ENCODE results near the gene TMEM100. TPM values are rescaled to one million over a fixed set of nuclear protein-coding genes. Genes with fewer than 3 reads are reported as not detected.

TMEM100 gene
- total and polyA plus RNA-seq, 2 experiments from 2014 or later, result 0.10 to 0.73 TPM

- no peak overlapping the region for H3K4me3 ChIP-seq
- DNase-seq (ENCODE audit: low spot score) (no peak), ATAC-seq (no peak)
- Mint-ChIP-seq H3K27ac (no peak overlapping the region), H3K4me3 (no peak overlapping the region), H3K9me3 (no peaks in the 10 kb centered on the region), H3K4me1 (peaks cover 65% of the 10 kb centered on the region), H3K27me3 (ENCODE audit: insufficient read depth, low read depth, poor library complexity) (peaks cover 3% of the 10 kb centered on the region), H3K36me3 (ENCODE audit: low read depth) (no peaks in the 10 kb centered on the region)
- H3K4me1 ChIP-seq (ENCODE audit: insufficient read depth), result peaks cover 23% of the 10 kb centered on the region
- no peak overlapping the region for H3K4me2 ChIP-seq
- H2AFZ ChIP-seq, result peak overlapping the region; percentile 94
- no peaks in the 10 kb centered on the region for H3K27me3 ChIP-seq (ENCODE audit: insufficient read depth)
- no peaks in the 10 kb centered on the region for H3F3A ChIP-seq (replicated peaks; ENCODE audit: low read depth)
- no peaks in the 10 kb centered on the region for H3K9me2 ChIP-seq (ENCODE audit: insufficient read depth)
- no peaks in the 10 kb centered on the region for H3K36me3 ChIP-seq (ENCODE audit: insufficient read depth)
- H3K27ac ChIP-seq (ENCODE audit: low read depth), result no peak overlapping the region
- no peaks in the 10 kb centered on the region for H4K20me1 ChIP-seq (replicated peaks; ENCODE audit: insufficient read depth)
- no peak for TF ChIP-seq ZNF331 (CRISPR knock-in tag; IDR thresholded peaks at IDR 0.05; ENCODE audit: low read depth)
- no peak for TF ChIP-seq ETS1 (IDR thresholded peaks at IDR 0.05)
- TF ChIP-seq STAT1 (IDR thresholded peaks at IDR 0.05; ENCODE audit: unreplicated experiment), result no peak
- TF ChIP-seq CREB1 (CRISPR knock-in tag; IDR thresholded peaks at IDR 0.05; ENCODE audit: low read depth), result no peak
- no peak for TF ChIP-seq JUNB (IDR thresholded peaks at IDR 0.05; ENCODE audit: unreplicated experiment)
- TF ChIP-seq EZH2phosphoT487 (IDR thresholded peaks at IDR 0.05; ENCODE audit: unreplicated experiment), result no peak
- TF ChIP-seq, protein P1, sequence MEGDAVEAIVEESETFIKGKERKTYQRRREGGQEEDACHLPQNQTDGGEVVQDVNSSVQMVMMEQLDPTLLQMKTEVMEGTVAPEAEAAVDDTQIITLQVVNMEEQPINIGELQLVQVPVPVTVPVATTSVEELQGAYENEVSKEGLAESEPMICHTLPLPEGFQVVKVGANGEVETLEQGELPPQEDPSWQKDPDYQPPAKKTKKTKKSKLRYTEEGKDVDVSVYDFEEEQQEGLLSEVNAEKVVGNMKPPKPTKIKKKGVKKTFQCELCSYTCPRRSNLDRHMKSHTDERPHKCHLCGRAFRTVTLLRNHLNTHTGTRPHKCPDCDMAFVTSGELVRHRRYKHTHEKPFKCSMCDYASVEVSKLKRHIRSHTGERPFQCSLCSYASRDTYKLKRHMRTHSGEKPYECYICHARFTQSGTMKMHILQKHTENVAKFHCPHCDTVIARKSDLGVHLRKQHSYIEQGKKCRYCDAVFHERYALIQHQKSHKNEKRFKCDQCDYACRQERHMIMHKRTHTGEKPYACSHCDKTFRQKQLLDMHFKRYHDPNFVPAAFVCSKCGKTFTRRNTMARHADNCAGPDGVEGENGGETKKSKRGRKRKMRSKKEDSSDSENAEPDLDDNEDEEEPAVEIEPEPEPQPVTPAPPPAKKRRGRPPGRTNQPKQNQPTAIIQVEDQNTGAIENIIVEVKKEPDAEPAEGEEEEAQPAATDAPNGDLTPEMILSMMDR (conservative IDR thresholded peaks at IDR 0.05; ENCODE audit: low read depth in 2 of 2), result no peak
- TF ChIP-seq POLR2AphosphoS5 (IDR thresholded peaks at IDR 0.05; ENCODE audit: low read depth), result no peak
- TF ChIP-seq ZNF114 (CRISPR knock-in tag; IDR thresholded peaks at IDR 0.05), result no peak
- TF ChIP-seq NANOG (IDR thresholded peaks at IDR 0.05; ENCODE audit: borderline replicate concordance), result no peak
- no peak for TF ChIP-seq REST (IDR thresholded peaks at IDR 0.05; ENCODE audit: unreplicated experiment)
- TF ChIP-seq EZH2 (IDR thresholded peaks at IDR 0.05; ENCODE audit: low read depth, unreplicated experiment), result no peak
- TF ChIP-seq, protein P2, sequence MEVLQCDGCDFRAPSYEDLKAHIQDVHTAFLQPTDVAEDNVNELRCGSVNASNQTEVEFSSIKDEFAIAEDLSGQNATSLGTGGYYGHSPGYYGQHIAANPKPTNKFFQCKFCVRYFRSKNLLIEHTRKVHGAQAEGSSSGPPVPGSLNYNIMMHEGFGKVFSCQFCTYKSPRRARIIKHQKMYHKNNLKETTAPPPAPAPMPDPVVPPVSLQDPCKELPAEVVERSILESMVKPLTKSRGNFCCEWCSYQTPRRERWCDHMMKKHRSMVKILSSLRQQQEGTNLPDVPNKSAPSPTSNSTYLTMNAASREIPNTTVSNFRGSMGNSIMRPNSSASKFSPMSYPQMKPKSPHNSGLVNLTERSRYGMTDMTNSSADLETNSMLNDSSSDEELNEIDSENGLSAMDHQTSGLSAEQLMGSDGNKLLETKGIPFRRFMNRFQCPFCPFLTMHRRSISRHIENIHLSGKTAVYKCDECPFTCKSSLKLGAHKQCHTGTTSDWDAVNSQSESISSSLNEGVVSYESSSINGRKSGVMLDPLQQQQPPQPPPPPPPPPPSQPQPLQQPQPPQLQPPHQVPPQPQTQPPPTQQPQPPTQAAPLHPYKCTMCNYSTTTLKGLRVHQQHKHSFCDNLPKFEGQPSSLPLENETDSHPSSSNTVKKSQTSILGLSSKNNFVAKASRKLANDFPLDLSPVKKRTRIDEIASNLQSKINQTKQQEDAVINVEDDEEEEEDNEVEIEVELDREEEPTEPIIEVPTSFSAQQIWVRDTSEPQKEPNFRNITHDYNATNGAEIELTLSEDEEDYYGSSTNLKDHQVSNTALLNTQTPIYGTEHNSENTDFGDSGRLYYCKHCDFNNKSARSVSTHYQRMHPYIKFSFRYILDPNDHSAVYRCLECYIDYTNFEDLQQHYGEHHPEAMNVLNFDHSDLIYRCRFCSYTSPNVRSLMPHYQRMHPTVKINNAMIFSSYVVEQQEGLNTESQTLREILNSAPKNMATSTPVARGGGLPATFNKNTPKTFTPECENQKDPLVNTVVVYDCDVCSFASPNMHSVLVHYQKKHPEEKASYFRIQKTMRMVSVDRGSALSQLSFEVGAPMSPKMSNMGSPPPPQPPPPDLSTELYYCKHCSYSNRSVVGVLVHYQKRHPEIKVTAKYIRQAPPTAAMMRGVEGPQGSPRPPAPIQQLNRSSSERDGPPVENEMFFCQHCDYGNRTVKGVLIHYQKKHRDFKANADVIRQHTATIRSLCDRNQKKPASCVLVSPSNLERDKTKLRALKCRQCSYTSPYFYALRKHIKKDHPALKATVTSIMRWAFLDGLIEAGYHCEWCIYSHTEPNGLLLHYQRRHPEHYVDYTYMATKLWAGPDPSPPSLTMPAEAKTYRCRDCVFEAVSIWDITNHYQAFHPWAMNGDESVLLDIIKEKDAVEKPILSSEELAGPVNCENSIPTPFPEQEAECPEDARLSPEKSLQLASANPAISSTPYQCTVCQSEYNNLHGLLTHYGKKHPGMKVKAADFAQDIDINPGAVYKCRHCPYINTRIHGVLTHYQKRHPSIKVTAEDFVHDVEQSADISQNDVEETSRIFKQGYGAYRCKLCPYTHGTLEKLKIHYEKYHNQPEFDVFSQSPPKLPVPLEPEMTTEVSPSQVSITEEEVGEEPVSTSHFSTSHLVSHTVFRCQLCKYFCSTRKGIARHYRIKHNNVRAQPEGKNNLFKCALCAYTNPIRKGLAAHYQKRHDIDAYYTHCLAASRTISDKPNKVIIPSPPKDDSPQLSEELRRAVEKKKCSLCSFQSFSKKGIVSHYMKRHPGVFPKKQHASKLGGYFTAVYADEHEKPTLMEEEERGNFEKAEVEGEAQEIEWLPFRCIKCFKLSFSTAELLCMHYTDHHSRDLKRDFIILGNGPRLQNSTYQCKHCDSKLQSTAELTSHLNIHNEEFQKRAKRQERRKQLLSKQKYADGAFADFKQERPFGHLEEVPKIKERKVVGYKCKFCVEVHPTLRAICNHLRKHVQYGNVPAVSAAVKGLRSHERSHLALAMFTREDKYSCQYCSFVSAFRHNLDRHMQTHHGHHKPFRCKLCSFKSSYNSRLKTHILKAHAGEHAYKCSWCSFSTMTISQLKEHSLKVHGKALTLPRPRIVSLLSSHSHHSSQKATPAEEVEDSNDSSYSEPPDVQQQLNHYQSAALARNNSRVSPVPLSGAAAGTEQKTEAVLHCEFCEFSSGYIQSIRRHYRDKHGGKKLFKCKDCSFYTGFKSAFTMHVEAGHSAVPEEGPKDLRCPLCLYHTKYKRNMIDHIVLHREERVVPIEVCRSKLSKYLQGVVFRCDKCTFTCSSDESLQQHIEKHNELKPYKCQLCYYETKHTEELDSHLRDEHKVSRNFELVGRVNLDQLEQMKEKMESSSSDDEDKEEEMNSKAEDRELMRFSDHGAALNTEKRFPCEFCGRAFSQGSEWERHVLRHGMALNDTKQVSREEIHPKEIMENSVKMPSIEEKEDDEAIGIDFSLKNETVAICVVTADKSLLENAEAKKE (CRISPR knock-in tag; IDR thresholded peaks at IDR 0.05), result no peak
- H3K79me2 ChIP-seq (replicated peaks; ENCODE audit: insufficient read depth), result no peaks in the 10 kb centered on the region
These were observed 6.2 kb upstream of the TMEM100 start for GRCh38 chr17:55728833-55729232.
